GM18511 (cell line): Measurements from ENCODE around the gene FAM50B.

Source experiments
- ATAC-seq: cut with Tn5 transposase; IDR thresholded peaks from one replicate; pipeline ENCODE4 v1.9.1; 2021; ENCODE audit warnings: mild to moderate bottlenecking, moderate library complexity; ENCODE audit not compliant: unreplicated experiment

FAM50B gene

GRCh38 chr6:3871515-3871914 lies 22.3 kb downstream of the FAM50B start:
- no peak for ATAC-seq

DNA sequence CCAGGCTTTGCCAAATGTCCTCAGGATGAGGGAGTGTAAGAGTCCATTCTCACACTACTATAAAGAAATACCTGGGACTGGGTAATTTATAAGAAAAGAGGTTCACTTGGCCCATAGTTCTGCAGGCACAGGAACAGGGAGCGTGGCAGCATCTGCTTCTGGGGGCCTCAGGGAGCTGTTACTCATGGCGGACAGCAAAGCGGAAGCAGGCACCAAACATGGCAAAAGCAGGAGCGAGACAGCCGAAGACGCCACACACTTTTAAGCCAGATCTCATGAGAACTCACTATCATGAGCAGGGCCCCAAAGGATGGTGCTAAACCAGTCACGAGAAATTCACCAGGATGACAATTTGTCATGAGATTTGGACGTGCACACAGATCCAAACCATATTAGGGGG lies 22.8 kb downstream of the FAM50B start:
- no peak for ATAC-seq

DNA sequence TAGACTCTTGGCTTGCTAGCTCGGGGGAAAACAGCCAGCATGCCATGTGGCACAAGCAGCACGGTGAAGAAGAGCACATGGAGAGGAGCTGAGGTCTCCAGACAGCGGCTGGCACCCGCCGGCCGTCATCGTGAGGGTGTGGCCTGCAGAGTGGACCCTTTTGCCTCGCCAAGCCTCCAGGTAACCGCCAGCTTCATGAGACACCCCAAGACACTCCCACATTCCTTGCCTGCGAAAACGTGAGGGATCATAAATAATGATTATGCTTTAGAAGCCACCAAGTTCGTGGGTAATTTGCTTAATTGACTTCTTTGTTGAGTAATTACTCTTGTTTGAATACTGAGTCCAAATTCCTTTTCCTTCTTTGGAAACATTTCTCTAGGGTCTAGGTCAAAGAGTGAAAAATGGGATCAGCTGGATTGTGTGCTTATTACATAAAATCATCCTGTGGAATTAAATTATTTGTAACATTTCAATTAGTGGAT lies 23.2 kb downstream of the FAM50B start:
- ATAC-seq, result no peak

GRCh38 chr6:3873051-3873450 lies 23.9 kb downstream of the FAM50B start:
- no peak for ATAC-seq

DNA sequence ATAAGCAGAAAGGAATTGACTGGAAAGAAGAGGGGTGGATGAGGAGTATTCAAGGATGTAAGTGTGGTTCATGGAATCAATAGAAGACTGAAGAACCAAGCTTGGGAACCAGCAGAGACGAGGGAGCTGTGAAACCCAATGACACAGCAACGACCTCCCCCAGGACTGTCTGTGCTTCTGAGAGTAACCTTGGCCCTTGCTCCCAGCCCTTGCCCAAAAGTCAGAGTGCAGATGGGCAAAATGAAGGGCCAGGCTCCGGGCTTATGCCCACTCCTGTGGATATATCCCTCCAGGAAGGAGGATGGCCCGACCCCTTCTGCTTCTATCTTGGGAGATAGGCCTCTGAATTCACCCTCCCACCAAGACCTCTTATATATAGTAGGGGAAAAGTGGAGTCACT lies 24.9 kb downstream of the FAM50B start:
- no peak for ATAC-seq

DNA sequence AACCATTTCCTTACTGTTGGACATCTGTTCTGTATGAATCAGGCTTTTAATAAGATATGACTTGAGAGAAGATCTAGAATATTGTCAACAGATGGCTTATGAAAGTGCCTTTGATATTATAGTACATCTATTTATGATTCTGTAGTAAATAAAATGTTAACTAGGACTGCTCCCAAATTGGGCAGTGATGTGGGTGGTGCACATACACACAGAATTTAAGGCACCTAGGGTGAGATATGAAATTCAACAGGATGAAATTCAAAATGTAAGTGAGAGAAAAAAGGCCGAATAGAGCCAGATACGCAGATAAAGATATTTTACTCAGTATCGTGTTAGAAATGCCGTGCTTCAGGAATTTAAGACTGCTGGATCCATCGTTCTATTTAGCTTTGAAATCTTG lies 26.3 kb downstream of the FAM50B start:
- no peak for ATAC-seq

GRCh38 chr6:3876101-3876500 lies 26.9 kb downstream of the FAM50B start:
- no peak for ATAC-seq

DNA sequence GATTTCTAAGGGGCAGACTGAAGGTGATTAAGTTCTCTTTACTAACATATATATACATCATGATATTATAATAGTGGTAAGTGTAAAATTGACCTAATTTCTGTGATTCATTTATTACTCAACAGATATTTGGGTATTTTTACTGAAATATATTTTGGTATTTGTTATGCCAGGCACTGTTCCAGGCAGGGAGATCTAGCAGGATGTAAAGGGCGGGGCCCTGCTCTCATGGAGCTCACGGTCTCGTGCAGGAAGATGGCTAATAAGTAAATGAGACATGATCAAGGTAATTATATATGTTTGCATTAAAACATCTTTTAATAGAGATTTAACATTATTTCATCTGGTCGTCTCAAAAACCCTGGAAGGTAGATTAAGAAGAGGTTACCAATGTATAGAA lies 27.7 kb downstream of the FAM50B start:
- no peak for ATAC-seq

- ATAC-seq, result no peak
These were observed 29.0 kb downstream of the FAM50B start for GRCh38 chr6:3878048-3878666.

DNA sequence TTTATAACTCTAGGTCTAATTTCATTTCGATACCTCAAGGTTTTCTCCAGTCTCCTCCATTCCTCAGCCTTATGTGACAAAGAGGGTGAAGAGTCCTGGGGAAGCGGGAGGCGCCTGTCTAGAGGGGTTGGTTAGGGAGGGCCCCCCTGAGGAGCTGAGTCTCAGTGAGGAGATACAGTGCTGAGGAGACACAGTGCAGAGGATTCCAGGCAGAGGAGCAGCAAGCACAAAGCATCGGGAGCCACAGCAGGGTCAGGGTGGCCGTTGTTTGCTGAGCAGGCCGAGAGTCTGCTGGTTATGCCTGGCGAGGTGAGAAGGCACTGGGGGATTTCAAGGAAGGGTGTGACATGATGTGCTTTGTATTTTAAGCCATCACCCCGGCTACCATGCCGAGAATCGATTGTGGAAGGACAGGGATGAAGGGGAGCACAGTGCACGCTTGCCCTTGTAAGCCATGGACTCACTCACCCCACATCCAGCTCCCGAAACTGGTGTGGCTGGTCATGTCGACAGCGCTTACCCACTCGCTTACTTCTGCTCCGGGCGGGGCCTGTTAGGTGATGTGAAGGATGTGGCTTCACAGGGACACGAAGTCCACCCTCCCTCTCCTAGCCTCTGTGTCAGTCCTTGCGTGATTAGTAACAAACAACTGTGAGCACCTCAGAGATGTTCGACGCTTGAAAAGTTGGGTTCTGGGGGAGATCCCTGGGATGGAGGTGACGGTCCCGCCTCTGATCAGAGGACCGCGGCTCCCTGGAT lies 30.2 kb downstream of the FAM50B start:
- ATAC-seq, result no peak

- ATAC-seq, result no peak
These were observed 32.7 kb downstream of the FAM50B start for GRCh38 chr6:3881711-3882421.

- ATAC-seq, result no peak
These were observed 33.3 kb downstream of the FAM50B start for GRCh38 chr6:3882431-3882830.

DNA sequence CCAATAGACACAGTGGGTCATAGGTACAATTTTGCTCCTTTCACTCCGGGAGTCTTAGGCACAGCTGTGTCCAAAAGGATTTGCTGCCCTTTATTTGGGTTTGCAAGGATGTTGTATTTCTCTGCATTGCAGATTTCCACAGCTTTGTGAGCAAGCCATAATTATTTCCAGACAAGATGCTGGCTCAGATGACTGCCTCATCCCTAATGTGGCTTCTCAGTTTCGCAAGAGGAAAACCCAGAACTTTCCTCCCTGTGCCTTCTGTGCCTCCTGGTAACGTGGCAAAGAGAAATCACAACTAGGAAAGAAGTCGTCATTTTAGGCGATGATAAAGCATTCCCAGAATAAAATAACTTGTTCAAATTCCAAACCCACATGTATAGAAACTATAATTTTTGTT lies 33.7 kb downstream of the FAM50B start:
- ATAC-seq, result no peak

GRCh38 chr6:3884007-3884745 lies 35.0 kb downstream of the FAM50B start:
- no peak for ATAC-seq

GRCh38 chr6:3885262-3886036 lies 36.3 kb downstream of the FAM50B start:
- ATAC-seq, result no peak

GRCh38 chr6:3887150-3887700 lies 38.1 kb downstream of the FAM50B start:
- ATAC-seq, result no peak

DNA sequence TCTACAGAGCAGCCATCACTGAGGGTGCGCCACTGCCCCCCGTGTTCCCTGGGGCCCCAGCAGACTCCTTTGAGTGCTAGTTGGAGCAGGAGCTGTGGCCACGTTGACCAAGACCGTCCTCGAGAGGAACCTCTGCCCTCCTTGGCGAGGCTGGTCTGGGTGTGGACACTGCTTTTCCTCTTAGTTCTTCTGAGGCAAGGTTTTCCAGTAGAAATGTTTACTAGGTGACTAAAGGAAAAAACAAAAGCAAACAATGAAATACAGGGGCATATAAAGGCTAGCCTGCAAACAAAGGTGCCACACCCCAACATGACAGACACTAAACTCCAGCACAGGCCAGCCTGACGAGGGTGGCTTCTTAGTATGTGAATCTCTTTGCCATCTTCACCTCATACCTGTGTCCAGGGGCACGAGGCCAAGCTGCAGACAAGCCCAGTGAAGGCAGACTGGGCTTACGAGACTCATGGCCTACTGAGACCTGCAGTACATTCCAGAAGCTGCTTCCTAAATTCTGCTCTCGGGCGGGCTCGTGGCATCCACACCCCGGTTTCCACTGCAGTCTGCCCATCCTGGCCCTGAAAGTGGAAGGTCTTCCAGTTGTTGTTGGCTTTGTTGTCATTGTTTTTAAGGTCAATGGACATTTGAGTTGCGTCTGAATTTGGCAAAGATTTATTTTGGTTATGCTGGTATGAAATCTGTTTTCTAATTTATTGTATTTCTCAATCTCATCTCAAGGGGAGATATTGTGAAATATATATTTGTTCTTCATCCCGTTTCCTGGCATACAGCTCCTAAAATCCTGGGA lies 39.2 kb downstream of the FAM50B start:
- no peak for ATAC-seq

DNA sequence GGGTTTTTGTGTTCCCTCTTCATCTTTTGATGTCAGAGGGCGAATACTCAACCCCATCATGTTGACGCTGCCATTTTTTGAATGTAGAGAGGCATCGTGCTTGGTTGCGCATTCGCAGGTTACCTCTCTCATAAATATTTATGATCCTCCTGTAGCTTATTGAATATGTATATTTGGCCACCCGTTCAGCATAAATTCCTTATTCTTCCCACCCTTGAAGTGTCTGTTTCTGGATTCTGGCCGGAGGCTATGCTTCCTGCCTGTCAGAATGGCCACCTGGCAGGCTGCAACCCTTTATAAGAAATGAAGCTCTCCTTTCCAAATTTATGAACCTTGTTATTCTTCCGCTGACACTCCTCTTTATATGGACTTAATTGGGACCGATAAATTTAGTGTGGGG lies 40.9 kb downstream of the FAM50B start:
- ATAC-seq, result no peak

GRCh38 chr6:3891883-3892282 lies 42.7 kb downstream of the FAM50B start:
- ATAC-seq, result no peak
